Hematopoietic multipotent progenitor cell (in vitro differentiated cells): ENCODE results near the gene SPINT2. TPM values are rescaled to one million over a fixed set of nuclear protein-coding genes. Genes with fewer than 3 reads are reported as not detected.
"Not testable (repeated sequence)": the region's sequence is repeated elsewhere in the genome, so short reads cannot be mapped to it uniquely, and the experiment has no call there.

ENCODE experiments used
- DNase-seq, 3 donors: peaks; one replicate each; pipeline ENCODE4 v3.0.0-alpha.2; 2011 to 2015; ENCODE audit warnings: low read depth in 2 of 3, low spot score in 2 of 3
- total RNA-seq: library from RNA; depleted of rRNA; stranded (reverse); fragments of >200 nt; gene quantifications from one replicate; pipeline ENCODE4 v1.2.3, GENCODE V29; 2012

Gene SPINT2
- total RNA-seq, 1 donor = 249 TPM

GRCh38 chr19:38234615-38235014, 29.8 kb upstream of the SPINT2 start:
- DNase-seq = no peak

- DNase-seq = no peak
Measured at GRCh38 chr19:38239816-38240215, 24.6 kb upstream of the SPINT2 start.

GRCh38 chr19:38243279-38243673, 21.1 kb upstream of the SPINT2 start:
- no peak for DNase-seq

DNA sequence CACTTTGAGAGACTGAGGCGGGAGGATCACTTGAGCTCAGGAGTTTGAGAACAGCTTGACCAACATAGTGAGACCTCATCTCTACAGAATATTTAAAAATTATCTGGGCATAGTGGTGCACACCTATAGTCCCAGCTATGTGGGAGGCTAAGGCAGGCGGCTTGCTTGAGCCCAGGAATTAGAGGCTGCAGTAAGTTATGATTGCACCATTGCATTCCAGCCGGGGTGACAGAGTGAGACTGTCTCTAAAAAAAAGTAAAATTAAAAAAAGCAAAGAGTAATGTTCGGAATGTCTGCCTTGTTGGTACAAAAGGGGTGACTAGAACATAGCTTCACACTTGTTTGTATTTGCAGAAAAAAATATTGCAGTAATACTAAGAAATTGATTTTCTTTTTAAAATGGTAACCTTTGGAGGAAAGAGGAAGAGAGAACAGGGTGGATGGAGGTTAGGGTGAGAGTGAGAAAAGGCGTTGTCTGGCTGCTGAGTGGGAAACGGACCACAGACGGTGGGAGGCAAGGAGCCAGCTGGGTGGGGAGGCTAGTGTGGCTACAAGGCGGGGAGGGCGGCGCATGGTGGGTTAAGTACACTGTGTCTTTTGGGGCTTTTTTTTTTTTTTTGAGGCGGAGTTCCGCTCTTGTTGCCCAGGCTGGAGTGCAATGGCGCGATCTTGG, 18.4 kb upstream of the SPINT2 start:
- DNase-seq = no peak

- no peak for DNase-seq
Measured at GRCh38 chr19:38247126-38247525, 17.2 kb upstream of the SPINT2 start.

DNA sequence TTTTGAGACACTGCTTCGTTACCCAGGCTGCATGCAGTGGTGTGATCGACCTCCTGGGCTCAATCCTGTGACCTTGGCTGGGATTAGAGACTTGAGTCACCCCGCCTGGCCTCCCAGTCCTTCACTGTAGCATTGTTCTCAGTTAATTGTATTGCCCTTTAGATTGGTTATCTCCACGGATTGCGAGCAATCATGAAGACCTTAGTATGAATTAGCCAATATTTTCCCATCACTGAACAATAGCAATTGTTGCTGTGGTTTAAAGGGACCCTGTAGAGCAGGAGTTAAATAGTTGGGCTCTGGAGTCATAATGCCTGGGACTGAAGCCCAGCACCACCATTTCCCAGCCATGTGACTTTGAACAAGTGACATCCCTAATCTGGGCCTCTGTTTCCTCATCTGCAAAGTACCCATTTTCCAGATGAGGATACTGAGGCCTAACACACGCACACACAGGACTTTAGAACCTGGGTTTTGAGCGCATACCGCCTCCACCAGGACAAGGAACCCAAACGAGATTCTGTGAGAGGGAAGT, 16.6 kb upstream of the SPINT2 start:
- DNase-seq = no peak

DNA sequence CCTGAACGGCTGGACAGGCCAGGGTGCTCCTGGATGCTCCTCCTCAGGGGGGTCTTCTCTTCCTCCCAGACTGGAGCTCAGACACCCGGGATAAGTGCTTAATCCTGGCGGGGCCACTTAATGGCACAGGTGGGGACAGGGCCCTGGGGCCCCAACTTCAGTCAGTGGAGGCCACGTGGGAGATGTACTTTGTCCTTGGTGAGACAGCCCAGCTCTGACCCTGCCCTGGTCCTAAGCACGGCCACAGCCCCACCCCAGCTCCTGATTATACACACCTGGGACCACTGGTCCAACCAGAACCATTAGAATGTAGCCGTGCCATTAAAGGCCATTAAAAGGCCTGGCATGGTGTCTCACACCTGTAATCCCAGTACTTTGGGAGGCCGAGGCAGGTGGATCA, 16.0 kb upstream of the SPINT2 start:
- DNase-seq = no peak

DNA sequence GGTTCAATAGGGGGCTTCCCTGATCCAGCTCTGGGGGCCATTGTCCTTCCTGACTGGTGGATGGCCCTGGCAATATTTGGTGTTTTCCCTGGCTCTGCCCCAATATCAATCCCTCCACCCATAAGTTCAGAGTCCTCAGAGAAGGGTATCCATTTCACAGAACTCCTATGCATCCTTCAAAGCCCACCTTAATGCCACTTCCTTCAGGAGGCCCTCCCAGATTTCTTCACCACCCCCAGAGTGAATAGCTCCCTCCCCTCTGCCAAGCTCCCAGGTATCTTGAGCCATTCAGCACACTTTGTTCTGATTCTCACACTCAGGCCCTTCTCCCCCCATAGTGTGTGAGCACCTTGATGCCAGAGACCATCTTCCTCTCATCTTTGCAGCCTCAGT, 13.9 kb upstream of the SPINT2 start:
- no peak for DNase-seq

GRCh38 chr19:38250821-38251563, 13.4 kb upstream of the SPINT2 start:
- no peak for DNase-seq

- no peak for DNase-seq
Measured at GRCh38 chr19:38251564-38252051, 12.8 kb upstream of the SPINT2 start.

- DNase-seq = no peak
Measured at GRCh38 chr19:38252385-38252784, 12.0 kb upstream of the SPINT2 start.

- no peak for DNase-seq
Measured at GRCh38 chr19:38252941-38253691, 11.3 kb upstream of the SPINT2 start.

- no peak for DNase-seq
Measured at GRCh38 chr19:38253788-38254187, 10.6 kb upstream of the SPINT2 start.

- peak in 1 of 3 donors; percentile 70 for DNase-seq
Measured at GRCh38 chr19:38255383-38256014, 8.9 kb upstream of the SPINT2 start.

DNA sequence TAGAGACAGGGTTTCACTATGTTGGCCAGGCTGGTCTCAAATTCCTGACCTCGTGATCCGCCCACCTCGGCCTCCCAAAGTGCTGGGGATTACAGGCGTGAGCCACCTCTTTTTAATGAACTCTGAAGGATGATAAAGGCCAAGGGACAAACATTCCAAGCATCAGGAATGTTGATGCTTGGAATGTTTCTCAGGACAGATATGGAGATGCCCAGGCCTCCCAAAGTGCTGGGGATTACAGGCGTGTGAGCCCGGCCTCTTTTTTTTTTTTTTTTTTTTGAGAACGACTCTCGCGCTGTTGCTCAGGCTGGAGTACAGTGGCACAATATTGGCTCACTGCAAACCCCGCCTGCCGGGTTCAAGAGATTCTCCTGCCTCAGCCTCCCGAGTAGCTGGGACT, 2.4 kb upstream of the SPINT2 start:
- not testable (repeated sequence) for DNase-seq

DNA sequence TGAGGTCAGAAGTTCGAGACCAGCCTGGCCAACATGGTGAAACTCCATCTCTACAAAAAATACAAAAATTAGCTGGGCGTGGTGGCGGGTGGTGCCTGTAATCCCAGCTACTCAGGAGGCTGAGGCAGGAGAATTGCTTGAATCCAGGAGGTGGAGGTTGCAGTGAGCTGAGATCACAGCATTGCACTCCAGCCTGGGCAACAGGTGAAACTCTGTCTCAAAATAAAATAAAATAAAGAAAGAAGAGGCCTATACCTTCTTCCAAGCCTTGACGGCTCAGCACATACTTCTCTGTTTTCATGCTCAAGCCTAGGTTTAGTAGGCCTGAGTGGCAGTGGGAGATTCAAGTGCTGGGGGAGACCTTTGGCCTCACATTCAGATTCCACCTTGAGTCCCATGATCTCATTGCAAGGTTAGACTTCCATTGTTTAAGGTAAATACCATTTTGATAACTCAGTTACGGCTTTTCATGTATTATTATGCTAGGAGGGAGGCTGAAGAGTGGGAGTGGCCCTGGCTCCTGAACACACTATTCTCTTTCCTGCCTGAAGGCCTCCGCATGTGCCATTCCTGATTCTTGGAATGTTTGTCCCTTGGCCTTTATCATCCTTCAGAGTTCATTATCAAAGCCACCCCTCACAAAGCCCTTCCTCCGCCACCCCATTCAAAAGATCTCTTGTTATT, 1.6 kb upstream of the SPINT2 start:
- no peak for DNase-seq

DNA sequence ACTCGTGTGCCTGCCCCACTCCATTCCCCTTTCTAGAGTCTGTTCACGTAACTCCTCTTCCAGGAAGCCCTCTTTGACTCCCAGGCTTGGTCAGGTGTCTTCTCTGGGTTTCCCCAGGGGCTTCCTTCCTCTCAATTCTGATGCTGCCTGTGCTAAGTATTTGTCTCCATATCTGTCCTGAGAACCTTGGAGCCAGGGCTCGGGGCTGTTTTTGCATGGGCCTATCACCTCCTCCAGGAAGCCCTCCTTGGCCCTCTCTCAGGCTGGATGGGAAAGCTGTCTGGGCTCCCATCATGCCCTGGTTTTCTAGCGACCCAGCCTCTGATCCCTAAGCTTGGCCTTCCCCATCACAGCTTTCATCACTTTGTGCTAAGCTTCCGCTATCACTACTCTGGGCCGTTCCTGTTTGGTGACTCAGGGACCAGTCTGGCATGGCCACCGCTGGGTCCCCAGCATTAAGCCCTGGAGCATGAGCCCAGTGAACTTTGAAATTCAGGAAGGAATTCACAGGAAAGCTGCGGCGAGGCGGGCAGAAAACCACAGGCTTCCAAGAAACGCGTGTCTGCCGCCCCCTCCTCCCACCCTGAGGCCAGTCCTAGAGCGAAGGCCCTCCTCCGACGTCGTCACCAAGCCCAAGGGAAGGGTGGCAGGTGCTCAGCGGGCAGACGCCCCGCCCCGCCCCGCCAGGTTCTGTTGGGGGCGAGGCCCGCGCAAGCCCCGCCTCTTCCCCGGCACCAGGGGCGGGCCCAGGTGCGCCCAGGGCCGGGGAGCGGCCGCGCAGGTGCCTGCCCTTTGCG, 486 bp upstream of the SPINT2 start:
- peak in 2 of 3 donors; percentile 82 to 86 for DNase-seq

DNA sequence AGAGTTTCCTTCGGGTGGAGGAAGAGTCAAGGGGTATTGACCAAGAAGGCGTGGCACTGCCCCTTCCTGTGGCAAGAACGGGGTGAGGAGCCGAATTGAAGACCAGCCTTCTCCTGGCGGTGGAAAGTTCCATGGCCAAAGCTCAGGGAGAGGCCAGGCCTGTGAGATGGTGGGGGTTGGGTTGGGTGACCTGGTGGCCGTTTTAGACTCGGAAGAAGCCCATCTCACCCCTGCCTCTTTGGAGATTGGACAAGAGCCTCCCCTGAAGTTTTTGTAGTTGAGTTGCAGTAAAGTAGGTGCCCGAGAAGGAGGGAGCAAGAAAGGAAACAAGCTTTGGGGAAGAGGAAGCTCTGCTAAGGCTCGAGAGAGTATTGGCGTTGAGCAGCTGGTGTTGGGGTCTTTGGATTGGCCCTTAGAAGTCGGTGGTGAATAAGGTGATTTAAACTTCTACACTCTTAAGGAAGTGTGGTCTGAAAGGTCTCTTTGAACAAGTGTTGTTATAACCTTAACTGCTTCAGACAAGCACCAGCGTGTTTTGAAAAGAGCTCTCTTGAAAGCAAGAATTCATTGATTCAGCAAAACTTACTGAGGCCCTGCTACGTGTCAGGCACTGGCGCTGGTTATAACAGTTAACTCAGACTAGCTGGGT, 964 bp downstream of the SPINT2 start:
- peak in 2 of 3 donors; percentile 62 to 80 for DNase-seq

- DNase-seq = no peak
Measured at GRCh38 chr19:38265921-38266429, 1.6 kb downstream of the SPINT2 start.
